GM12878 (cell line): ENCODE results near the gene TCL1B. TPM values are rescaled to one million over a fixed set of nuclear protein-coding genes. Genes with fewer than 3 reads are reported as not detected.

ENCODE experiments used
- ATAC-seq: fragments of 200-7000 bp; cut with Tn5 transposase; 3 replicates; pipeline ENCODE4 v1.9.1; 2020; ENCODE audit warnings: mild to moderate bottlenecking, moderate library complexity
- BruUV-seq: library from RNA; stranded (reverse); fragments of 400-500 nt; replicated peaks from 2 replicates; lab custom pipeline; 2021; lab: Mats Ljungman, UMichigan
- CTCF ChIA-PET: fragments of 300-600 bp; sonication (Branson Sonifier 250); formaldehyde crosslinking; extraction: SDS; loops from one replicate; lab custom pipeline; 2021; ENCODE audit warnings: inconsistent platforms; lab: Yijun Ruan, JAX
- POLR2A ChIA-PET: fragments of 350-600 bp; formaldehyde crosslinking; extraction: SDS; loops from one replicate; lab custom pipeline; 2021; ENCODE audit warnings: inconsistent platforms; lab: Charles Lee
- RAD21 ChIA-PET: fragments of 300-600 bp; sonication (Branson Sonifier 250); formaldehyde crosslinking; loops from one replicate; lab custom pipeline; 2023; ENCODE audit warnings: antibody characterized with exemption; ENCODE audit not compliant: unreplicated experiment; lab: Charles Lee
- SMC1A ChIA-PET: fragments of 300-600 bp; sonication (Branson Sonifier 250); formaldehyde crosslinking; loops from one replicate; lab custom pipeline; 2023; ENCODE audit not compliant: unreplicated experiment, uncharacterized antibody; lab: Charles Lee
- DNase-seq: peaks from one replicate; pipeline ENCODE4 v3.0.0-alpha.2; 2011; ENCODE audit warnings: low read depth, low spot score
- FAIRE-seq: peaks from 3 replicates; lab custom pipeline; 2011; peaks lifted over from hg19 to GRCh38; lab: Jason Lieb, UNC
- H2AFZ ChIP-seq: 2 replicates; pipeline ENCODE4 v1.6.0; 2011; ENCODE audit warnings: low read depth, low read length, control low read depth; ENCODE audit not compliant: control insufficient read depth
- H3K27ac ChIP-seq: 2 replicates; pipeline ENCODE4 v1.5.1; 2011; ENCODE audit warnings: control low read depth; ENCODE audit not compliant: control insufficient read depth, insufficient read depth
- H3K27me3 ChIP-seq, 2 experiments: replicated peaks in 1 of 2; 2 replicates each; pipeline versions ENCODE4 v1.6.0 to v1.6.1; 2011; ENCODE audit warnings: low read length in 1 of 2; ENCODE audit not compliant: control insufficient read depth in 2 of 2, insufficient read depth in 2 of 2
- H3K36me3 ChIP-seq, 2 experiments: 2 replicates each; pipeline ENCODE4 v1.5.1; 2011; ENCODE audit warnings: low read length in 1 of 2; ENCODE audit not compliant: control insufficient read depth in 2 of 2, insufficient read depth in 2 of 2
- H3K4me1 ChIP-seq: 2 replicates; pipeline ENCODE4 v1.6.1; 2011; ENCODE audit warnings: mild to moderate bottlenecking, low read length, moderate library complexity, mixed read lengths; ENCODE audit not compliant: control insufficient read depth, insufficient read depth
- H3K4me2 ChIP-seq: 2 replicates; pipeline ENCODE4 v1.6.0; 2011; ENCODE audit warnings: control low read depth; ENCODE audit not compliant: control insufficient read depth, insufficient read depth
- H3K4me3 ChIP-seq: fragments of 200-600 bp; sonication (generic); 2 replicates; pipeline ENCODE4 v1.5.1; 2016
- H3K79me2 ChIP-seq: 2 replicates; pipeline ENCODE4 v1.6.0; 2011; ENCODE audit warnings: low read length; ENCODE audit not compliant: control insufficient read depth, insufficient read depth
- H3K9ac ChIP-seq: 2 replicates; pipeline ENCODE4 v1.8.0; 2011; ENCODE audit warnings: low read length, control low read depth, mixed read lengths; ENCODE audit not compliant: control insufficient read depth, insufficient read depth
- H3K9me3 ChIP-seq: replicated peaks from 3 replicates; pipeline ENCODE4 v1.5.1; 2011; ENCODE audit warnings: mild to moderate bottlenecking, low read length; ENCODE audit not compliant: control insufficient read depth, insufficient read depth
- H4K20me1 ChIP-seq: 2 replicates; pipeline ENCODE4 v1.6.0; 2011; ENCODE audit not compliant: control insufficient read depth, insufficient read depth
- ATF7 ChIP-seq: fragments of 450-650 bp; IDR thresholded peaks from 2 replicates; pipeline ENCODE4 v1.6.1; 2016; ENCODE audit warnings: low read depth, mild to moderate bottlenecking
- BRCA1 ChIP-seq: IDR thresholded peaks from 2 replicates; pipeline ENCODE4 v1.6.1; 2011; ENCODE audit warnings: low read depth, low read length, improper control_type of control experiment
- CBFB ChIP-seq: IDR thresholded peaks from 2 replicates; pipeline ENCODE4 v1.6.1; 2016; ENCODE audit warnings: antibody characterized with exemption, low read depth
- E2F4 ChIP-seq: IDR thresholded peaks from 2 replicates; pipeline ENCODE4 v1.6.1; 2012; ENCODE audit warnings: low read depth, low read length, improper control_type of control experiment
- MEF2B ChIP-seq: fragments of 450-650 bp; IDR thresholded peaks from 2 replicates; pipeline ENCODE4 v1.6.1; 2018; ENCODE audit warnings: mild to moderate bottlenecking, moderate library complexity; ENCODE audit not compliant: partially characterized antibody, poor library complexity, severe bottlenecking
- NFIC ChIP-seq: IDR thresholded peaks from 2 replicates; pipeline ENCODE4 v1.6.1; 2012; ENCODE audit warnings: low read depth, mild to moderate bottlenecking, inconsistent platforms, low read length, moderate library complexity
- NFYB ChIP-seq: IDR thresholded peaks from 2 replicates; pipeline ENCODE4 v1.6.1; 2011; ENCODE audit warnings: low read depth, mild to moderate bottlenecking, low read length, improper control_type of control experiment, moderate library complexity; ENCODE audit not compliant: insufficient read depth
- WRNIP1 ChIP-seq: IDR thresholded peaks from 2 replicates; pipeline ENCODE4 v1.6.1; 2011; ENCODE audit warnings: low read depth, low read length, improper control_type of control experiment, borderline replicate concordance
- YY1 ChIP-seq: IDR thresholded peaks from 2 replicates; pipeline ENCODE4 v1.6.1; 2011; ENCODE audit warnings: low read depth, mild to moderate bottlenecking, low read length
- ZNF24 ChIP-seq: fragments of 450-650 bp; IDR thresholded peaks from 2 replicates; pipeline ENCODE4 v1.6.1; 2017; ENCODE audit warnings: antibody characterized with exemption, mild to moderate bottlenecking
- ZNF687 ChIP-seq: fragments of 450-650 bp; IDR thresholded peaks from 2 replicates; pipeline ENCODE4 v1.6.1; 2017; ENCODE audit warnings: mild to moderate bottlenecking, moderate library complexity
- WGBS: methylation state at CpG from one replicate; pipeline ENCODE4 v1.1.6; 2016; ENCODE audit warnings: low lambda C conversion rate; ENCODE audit not compliant: insufficient replicate concordance, insufficient coverage; ENCODE audit errors: missing lambda C conversion rate; 5-methylcytosine and 5-hydroxymethylcytosine counted together
- in situ Hi-C: fragments of 300-500 bp; cut with MboI; formaldehyde crosslinking; loops from 9 replicates; pipeline ENCODE4 v1.14.3; 2018; ENCODE audit warnings: mixed read lengths
- intact Hi-C: fragments of 100-400 bp; cut with micrococcal nuclease; formaldehyde crosslinking; loops from one replicate; pipeline ENCODE4 v1.14.2; 2022; ENCODE audit not compliant: unreplicated experiment
- polyA plus RNA-seq, 11 experiments: library from polyadenylated mRNA; depleted of rRNA in 4 of 11; unstranded in 6 of 11; stranded (reverse) in 5 of 11; fragments of >200 nt; fragmentation: Nextera tagmentation in 4 of 11; fragmentation: Illumina TruSeq in 1 of 11; extraction: Ambion mirVana in 4 of 11; extraction: Trizol in 1 of 11; gene quantifications; 1 replicate in 1 of 11; 2 replicates in 10 of 11; pipeline versions ENCODE4 v1.2.1 to v1.2.3, GENCODE V29; 2011 to 2016; ENCODE audit warnings: inconsistent platforms in 2 of 11, missing spikeins in 2 of 11, low read depth in 1 of 11
- total RNA-seq, 4 experiments: library from RNA; depleted of rRNA in 3 of 4; stranded (reverse); fragments of >200 nt in 3 of 4; fragmentation: Illumina TruSeq in 1 of 4; extraction: Trizol in 1 of 4; gene quantifications; 2 replicates each; pipeline versions ENCODE4 v1.2.1 to v1.2.3, GENCODE V29; 2013 to 2021

The TCL1B gene
- total and polyA plus RNA-seq, 10 of the 15 experiments (the other 5 are each of a cell fraction or from before 2014, with no cell fraction given), result 0.10 to 0.18 (median 0.13) TPM; not detected in 6

DNA sequence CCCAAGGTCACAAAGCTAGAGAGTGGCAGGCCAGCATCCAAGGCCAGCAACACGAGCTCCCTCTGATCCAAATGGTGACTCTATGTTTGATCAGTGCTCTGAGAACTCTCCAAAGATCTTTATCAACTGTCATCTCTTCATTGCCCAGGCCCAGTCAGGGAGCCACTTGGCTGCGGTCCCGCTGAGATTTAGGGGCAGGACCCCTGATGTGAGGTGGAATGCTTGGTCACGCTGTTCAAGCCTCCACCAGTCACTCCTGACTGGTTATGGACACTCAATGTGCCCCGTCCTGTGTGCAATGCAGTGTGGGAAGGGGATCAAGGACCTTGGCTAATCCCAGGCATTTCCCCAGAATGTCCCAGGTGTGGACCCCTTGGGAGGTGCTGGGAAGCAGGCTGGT lies 19.8 kb upstream of the TCL1B start:
- TF ChIP-seq ATF7, result no peak
- TF ChIP-seq YY1, result no peak
- no peak for TF ChIP-seq CBFB
- no peak for TF ChIP-seq MEF2B
- no peak for TF ChIP-seq ZNF687
- TF ChIP-seq E2F4, result no peak
- TF ChIP-seq BRCA1, result no peak
- no peak for TF ChIP-seq WRNIP1
- no peak for TF ChIP-seq ZNF24
- no peak for TF ChIP-seq NFYB
- no peak for TF ChIP-seq NFIC
- RAD21 ChIA-PET, result interaction anchor here (1.2 to 2.6 kb wide), 3 partner anchors 14 to 59 kb away, joined by 5 to 16 read pairs (median 5); no protein-coding TSS in a partner anchor
- CTCF ChIA-PET, result interaction anchor here (1.3 to 7.4 kb wide), 4 partner anchors 8 to 104 kb away, joined by 5 to 98 read pairs (median 8); partner anchors contain the start of gene TCL1A
- no TSS peak for BruUV-seq
- WGBS, result 78% methylated on average over 5 of the region's 5 CpGs
- ATAC-seq (no peak), DNase-seq (no peak), FAIRE-seq (no peak)
- intact Hi-C loops (no loop called here), in situ Hi-C loops (loop anchor here (25.0 kb wide), 1 partner anchor 1704 kb away; no protein-coding TSS in a partner anchor)
- Histone ChIP-seq H3K4me3 (no peak overlapping the region), H3K9ac (no peak overlapping the region), H3K79me2 (peaks cover 2% of the 10 kb centered on the region; the same call in 1 of the 2 replicates), H3K27ac (no peak overlapping the region), H3K9me3 (no peaks in the 10 kb centered on the region), H4K20me1 (no peaks in the 10 kb centered on the region), H2AFZ (no peak overlapping the region), H3K4me2 (no peak overlapping the region), H3K27me3 (no peaks in the 10 kb centered on the region), H3K36me3 (no peaks in the 10 kb centered on the region), H3K4me1 (peaks cover 63% of the 10 kb centered on the region)
- SMC1A ChIA-PET, result interaction anchor here (0.6 to 7.1 kb wide), 9 partner anchors 9 to 103 kb away, joined by 3 to 78 read pairs (median 3); no protein-coding TSS in a partner anchor
- POLR2A ChIA-PET, result no interaction called here
